Activated CD4-positive, alpha-beta memory T cell treated with anti-CD3 and anti-CD28 coated beads for 36 hours (primary cell): ENCODE data around the gene RACK1. TPM values are rescaled to one million over a fixed set of nuclear protein-coding genes. Genes with fewer than 3 reads are reported as not detected.

Experiments
- CTCF ChIA-PET: fragments of 350-600 bp; sonication (Branson Sonifier 250); formaldehyde crosslinking; loops from one replicate; lab custom pipeline; 2021; ENCODE audit warnings: antibody characterized with exemption, inconsistent platforms; lab: Charles Lee
- POLR2A ChIA-PET: fragments of 350-600 bp; sonication (Branson Sonifier 250); formaldehyde crosslinking; loops from one replicate; lab custom pipeline; 2021; ENCODE audit warnings: antibody characterized with exemption; lab: Charles Lee
- DNase-seq: peaks from one replicate; pipeline ENCODE4 v3.0.0-alpha.2; 2020
- H3K27ac Mint-ChIP-seq: one replicate; pipeline ENCODE4 v1.8.0; 2021; ENCODE audit warnings: mixed read lengths
- H3K27me3 Mint-ChIP-seq: one replicate; pipeline ENCODE4 v1.8.0; 2021; ENCODE audit warnings: mixed read lengths
- H3K36me3 Mint-ChIP-seq: one replicate; pipeline ENCODE4 v1.8.0; 2021; ENCODE audit warnings: mixed read lengths
- H3K4me1 Mint-ChIP-seq: one replicate; pipeline ENCODE4 v1.8.0; 2021; ENCODE audit warnings: low read depth, mixed read lengths
- H3K4me3 Mint-ChIP-seq: one replicate; pipeline ENCODE4 v1.8.0; 2021; ENCODE audit warnings: mild to moderate bottlenecking, mixed read lengths
- H3K9me3 Mint-ChIP-seq: one replicate; pipeline ENCODE4 v1.8.0; 2021; ENCODE audit warnings: mixed read lengths
- intact Hi-C: fragments of 100-400 bp; cut with micrococcal nuclease; formaldehyde crosslinking; loops from one replicate; pipeline ENCODE4 v1.15.1; 2023
- microRNA-seq: library from miRNA; unstranded; fragments of <30 nt; microRNA quantifications from one replicate; pipeline ENCODE4 v1.2.0, GENCODE V29; 2022; ENCODE audit warnings: borderline number of aligned reads, borderline microRNAs expressed, borderline replicate concordance
- total RNA-seq, 2 experiments: library from RNA; stranded (reverse); gene quantifications; one replicate each; pipeline ENCODE4 v1.2.3, GENCODE V29; 2021

Gene RACK1
- total RNA-seq, 2 experiments from 2014 or later: 2,635 to 2,697 TPM

- peaks cover 6% of the 10 kb centered on the region for H3K9me3 Mint-ChIP-seq
- peak overlapping the region; percentile 87 for H3K27ac Mint-ChIP-seq
- peaks cover 11% of the 10 kb centered on the region for H3K27me3 Mint-ChIP-seq
- intact Hi-C loops: loop anchor here (1.0 kb wide), 6 partner anchors 9 to 381 kb away; partner anchors contain the start of gene TRIM52
- CTCF ChIA-PET: interaction anchor here (0.7 to 3.8 kb wide), 13 partner anchors 7 to 361 kb away, joined by 3 to 32 read pairs (median 5); partner anchors contain the start of genes RACK1, TRIM41 and TRIM7
- peak; percentile 72 for DNase-seq
- peaks cover 32% of the 10 kb centered on the region for H3K4me1 Mint-ChIP-seq
- H3K36me3 Mint-ChIP-seq: peaks cover 14% of the 10 kb centered on the region
- POLR2A ChIA-PET: interaction anchor here (0.7 to 4.2 kb wide), 14 partner anchors 12 to 70 kb away, joined by 3 to 37 read pairs (median 6); partner anchors contain the start of genes TRIM52 and TRIM7
- peak overlapping the region; percentile 80 for H3K4me3 Mint-ChIP-seq
Measured at GRCh38 chr5:181190711-181191525, 52.8 kb downstream of the RACK1 start.

- ChIA-PET POLR2A (interaction anchor here (0.7 to 4.2 kb wide), 15 partner anchors 8 to 71 kb away, joined by 3 to 37 read pairs (median 4); partner anchors contain the start of genes RACK1, TRIM52 and TRIM7), CTCF (interaction anchor here (0.6 to 2.8 kb wide), 8 partner anchors 17 to 72 kb away, joined by 3 to 30 read pairs (median 4); partner anchors contain the start of genes RACK1 and TRIM41)
- Mint-ChIP-seq H3K27ac (peak overlapping the region; percentile 87), H3K9me3 (peaks cover 6% of the 10 kb centered on the region), H3K27me3 (peaks cover 11% of the 10 kb centered on the region), H3K4me3 (peak overlapping the region; percentile 80), H3K36me3 (peaks cover 14% of the 10 kb centered on the region), H3K4me1 (peaks cover 38% of the 10 kb centered on the region)
- DNase-seq: peak; percentile 60
- intact Hi-C loops: loop anchor here (1.0 to 2.0 kb wide), 3 partner anchors 17 to 32 kb away; no protein-coding TSS in a partner anchor
Measured at GRCh38 chr5:181189962-181190710, 53.6 kb downstream of the RACK1 start.

GRCh38 chr5:181189363-181189961 is 54.2 kb downstream of the RACK1 start:
- peaks cover 6% of the 10 kb centered on the region for H3K9me3 Mint-ChIP-seq
- peaks cover 14% of the 10 kb centered on the region for H3K36me3 Mint-ChIP-seq
- H3K4me1 Mint-ChIP-seq: peaks cover 42% of the 10 kb centered on the region
- peak overlapping the region; percentile 87 for H3K27ac Mint-ChIP-seq
- intact Hi-C loops: loop anchor here (1.0 to 2.0 kb wide), 3 partner anchors 17 to 33 kb away; no protein-coding TSS in a partner anchor
- peak overlapping the region; percentile 80 for H3K4me3 Mint-ChIP-seq
- CTCF ChIA-PET: interaction anchor here (0.6 to 2.8 kb wide), 9 partner anchors 18 to 72 kb away, joined by 3 to 30 read pairs (median 4); partner anchors contain the start of gene TRIM41
- DNase-seq: peak; percentile 83
- peaks cover 11% of the 10 kb centered on the region for H3K27me3 Mint-ChIP-seq
- POLR2A ChIA-PET: interaction anchor here (0.7 to 4.2 kb wide), 15 partner anchors 9 to 72 kb away, joined by 3 to 37 read pairs (median 4); partner anchors contain the start of genes RACK1, TRIM52 and TRIM7

- Mint-ChIP-seq H3K27ac (peak overlapping the region; percentile 87), H3K36me3 (peaks cover 14% of the 10 kb centered on the region), H3K4me1 (peaks cover 47% of the 10 kb centered on the region), H3K4me3 (peak overlapping the region; percentile 80), H3K27me3 (peaks cover 11% of the 10 kb centered on the region), H3K9me3 (peaks cover 6% of the 10 kb centered on the region)
- DNase-seq: peak; percentile 90
- intact Hi-C loops: loop anchor here (1.0 to 2.0 kb wide), 3 partner anchors 16 to 33 kb away; no protein-coding TSS in a partner anchor
- CTCF ChIA-PET: interaction anchor here (0.6 to 2.8 kb wide), 8 partner anchors 16 to 73 kb away, joined by 3 to 30 read pairs (median 3); partner anchors contain the start of genes TRIM41 and TRIM7
- POLR2A ChIA-PET: interaction anchor here (0.7 to 4.2 kb wide), 11 partner anchors 13 to 72 kb away, joined by 3 to 37 read pairs (median 4); partner anchors contain the start of genes RACK1, TRIM52 and TRIM7
Measured at GRCh38 chr5:181188700-181189362, 54.9 kb downstream of the RACK1 start.

DNA sequence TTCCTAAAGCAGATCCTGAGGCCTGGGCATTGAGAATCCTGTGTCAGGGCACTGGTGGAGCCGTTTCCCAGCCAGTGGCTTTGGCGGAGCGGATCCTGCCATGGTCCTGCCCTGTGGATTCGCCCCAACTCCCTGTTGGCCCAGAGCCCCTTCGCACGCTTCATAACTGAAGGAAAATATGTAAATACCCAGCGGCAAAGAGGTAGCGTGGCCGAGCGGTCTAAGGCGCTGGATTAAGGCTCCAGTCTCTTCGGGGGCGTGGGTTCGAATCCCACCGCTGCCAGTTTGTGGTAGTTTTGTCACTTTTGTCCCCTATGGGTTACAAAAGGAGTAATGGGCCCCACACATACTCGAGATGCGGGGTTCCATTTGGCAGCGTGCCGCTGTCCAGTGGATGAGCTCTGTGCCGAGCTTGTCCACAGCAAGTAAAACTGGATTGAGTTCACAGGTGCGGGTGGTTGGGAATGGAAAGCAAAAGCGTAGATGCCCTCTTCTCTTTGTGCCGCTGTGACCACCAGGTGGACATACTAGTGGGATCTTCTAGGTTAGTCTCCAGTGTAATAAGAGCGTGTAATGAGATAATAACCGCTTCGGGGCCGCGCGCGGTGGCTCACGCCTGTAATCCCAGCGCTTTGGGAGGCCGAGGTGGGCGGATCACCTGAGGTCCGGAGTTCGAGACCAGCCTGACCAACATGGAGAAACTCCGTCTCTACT is 56.0 kb downstream of the RACK1 start:
- peaks cover 14% of the 10 kb centered on the region for H3K36me3 Mint-ChIP-seq
- intact Hi-C loops: loop anchor here (2.0 kb wide), 2 partner anchors 15 to 27 kb away; no protein-coding TSS in a partner anchor
- peak overlapping the region; percentile 87 for H3K27ac Mint-ChIP-seq
- peaks cover 13% of the 10 kb centered on the region for H3K27me3 Mint-ChIP-seq
- peaks cover 41% of the 10 kb centered on the region for H3K4me1 Mint-ChIP-seq
- POLR2A ChIA-PET: interaction anchor here (0.6 to 4.2 kb wide), 3 partner anchors 19 to 49 kb away, joined by 3 to 37 read pairs (median 3); no protein-coding TSS in a partner anchor
- peak overlapping the region; percentile 80 for H3K4me3 Mint-ChIP-seq
- peaks cover 6% of the 10 kb centered on the region for H3K9me3 Mint-ChIP-seq
- peak; percentile 80 for DNase-seq
- CTCF ChIA-PET: interaction anchor here (1.1 to 2.8 kb wide), 4 partner anchors 20 to 35 kb away, joined by 3 to 30 read pairs (median 10); partner anchors contain the start of gene TRIM41

DNA sequence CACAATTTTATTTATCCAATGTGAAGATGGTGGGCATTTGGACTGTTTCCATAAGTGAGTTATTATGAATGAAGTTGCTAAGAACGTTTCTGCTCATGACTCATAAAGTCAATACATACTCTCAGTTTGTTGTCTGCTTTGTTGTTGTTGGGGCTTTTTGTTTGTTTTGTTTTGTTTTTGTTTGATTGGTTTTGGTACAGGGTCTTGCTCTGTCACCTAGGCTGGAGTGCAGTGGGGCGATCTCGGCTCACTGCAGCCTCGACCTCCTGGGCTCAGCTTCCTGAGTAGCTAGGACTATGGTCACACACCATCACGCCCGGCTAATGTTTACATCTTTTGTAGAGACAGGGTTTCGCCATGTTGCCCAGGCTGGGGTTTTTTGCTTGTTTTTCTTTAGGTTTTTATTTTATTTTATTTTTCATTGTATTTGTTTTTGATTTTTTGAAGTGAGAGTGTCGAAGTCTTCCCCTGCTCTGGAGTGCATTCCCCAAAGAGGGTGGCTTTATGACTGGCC is 56.7 kb downstream of the RACK1 start:
- Mint-ChIP-seq H3K27ac (peak overlapping the region; percentile 58), H3K27me3 (peaks cover 13% of the 10 kb centered on the region), H3K9me3 (peaks cover 6% of the 10 kb centered on the region), H3K36me3 (peaks cover 14% of the 10 kb centered on the region), H3K4me3 (peak overlapping the region; percentile 31), H3K4me1 (peaks cover 41% of the 10 kb centered on the region)
- ChIA-PET CTCF (no interaction called here), POLR2A (interaction anchor here (0.6 to 4.2 kb wide), 3 partner anchors 20 to 74 kb away, joined by 3 to 37 read pairs (median 3); partner anchors contain the start of gene TRIM52)
- intact Hi-C loops: no loop called here
- no peak for DNase-seq

Small RNA genes lying within 50 kb of the gene (microRNA-seq; reads per million reads assigned to microRNA genes)
- not detected for gene MIR4638

Other genes with a start within 250 kb of the RACK1 start
- gene BTNL9, start 203.6 kb downstream of the RACK1 start, total RNA-seq: not detected
- gene OR2V1, start 112.7 kb downstream of the RACK1 start, total RNA-seq: not detected
- gene OR2V2, start 96.3 kb downstream of the RACK1 start, total RNA-seq: not detected
- 1 to 10 TPM; 2.9 to 3.5 TPM for gene TRIM7, start 38.7 kb downstream of the RACK1 start, total RNA-seq
- 10 to 100 TPM; 35.3 to 36.4 TPM for gene TRIM41, start 20.6 kb downstream of the RACK1 start, total RNA-seq
- gene TRIM52, start 17.2 kb upstream of the RACK1 start, total RNA-seq: 10 to 100 TPM; 10.9 to 11.7 TPM
- gene OR4F3, start 123.4 kb upstream of the RACK1 start, total RNA-seq: not detected